Metanephros (tissue), 2 donors: ENCODE measurements around the gene ITIH1. TPM values are rescaled to one million over a fixed set of nuclear protein-coding genes. Genes with fewer than 3 reads are reported as not detected.

Experiments
- small RNA-seq: library from RNA; depleted of rRNA; stranded (forward); fragments of <200 nt; gene quantifications from one replicate; pipeline ENCODE3, GENCODE V24; 2014; ENCODE audit warnings: low replicate concordance
- total RNA-seq: library from RNA; depleted of rRNA; stranded (reverse); fragments of >200 nt; gene quantifications from one replicate; pipeline ENCODE4 v1.2.3, GENCODE V29; 2014

The ITIH1 gene
- 0.41 TPM for total RNA-seq

GRCh38 chr3:52777127-52777958 lies at the start of gene ITIH1:
Gene ITIH1, plus strand, starts transcription at chr3:52777599. Its CDS starts 17 bp downstream, at chr3:52777616.

GRCh38 chr3:52770496-52771333 lies 6.7 kb upstream of the ITIH1 start, which contains the start of gene NEK4:
Gene NEK4, minus strand, starts transcription at chr3:52770940. Its CDS starts 194 bp downstream, at chr3:52770746.

GRCh38 chr3:52794612-52795099 lies 17.3 kb downstream of the ITIH1 start, which contains the start of gene ITIH3:
Gene ITIH3, plus strand, starts transcription at chr3:52794796. Its CDS starts 8 bp downstream, at chr3:52794804.

GRCh38 chr3:52830535-52831258 lies 53.3 kb downstream of the ITIH1 start, which contains the start of gene ITIH4:
Gene ITIH4, minus strand, starts transcription at chr3:52830672. Its CDS starts 30 bp downstream, at chr3:52830642.

GRCh38 chr3:52834871-52835501 lies 57.6 kb downstream of the ITIH1 start, which contains the start of gene MUSTN1:
Gene MUSTN1, minus strand, starts transcription at chr3:52835019. Its CDS starts 71 bp downstream, at chr3:52834948.

Small RNA genes lying within 50 kb of the gene (small RNA-seq; reads per million reads assigned to genes)
- gene AC006254.2: not detected
- not detected for gene MUSTN1

Other genes with a start within 250 kb of the ITIH1 start
- 48.9 TPM for gene NT5DC2, start 243.7 kb upstream of the ITIH1 start, total RNA-seq
- gene UQCC5, start 241.0 kb upstream of the ITIH1 start, total RNA-seq: 12.3 TPM
- 72.1 TPM for gene PBRM1, start 91.7 kb upstream of the ITIH1 start, total RNA-seq
- 55.5 TPM for gene GNL3, start 91.6 kb upstream of the ITIH1 start, total RNA-seq
- 85.2 TPM for gene GLT8D1, start 71.8 kb upstream of the ITIH1 start, total RNA-seq
- 57.9 TPM for gene SPCS1, start 71.5 kb upstream of the ITIH1 start, total RNA-seq
- 34.4 TPM for gene NEK4, start 6.7 kb upstream of the ITIH1 start, total RNA-seq
- gene ITIH3, start 17.2 kb downstream of the ITIH1 start, total RNA-seq: 8.6 TPM
- 10.7 TPM for gene ITIH4, start 53.1 kb downstream of the ITIH1 start, total RNA-seq
- 11.9 TPM for gene MUSTN1, start 57.4 kb downstream of the ITIH1 start, total RNA-seq
- 20.0 TPM for gene STIMATE, start 119.9 kb downstream of the ITIH1 start, total RNA-seq